Measurements from ENCODE around the gene TXNIP. TPM values are rescaled to one million over a fixed set of nuclear protein-coding genes. Genes with fewer than 3 reads are reported as not detected.
A peak's percentile ranks its signal among the peaks of the same experiment; 100 is the strongest.

TXNIP gene
- total RNA-seq, 2 donors from 2014 or later = 618 to 736 TPM

- no peaks in the 10 kb centered on the region for H3K27me3 ChIP-seq (replicated peaks; ENCODE audit: insufficient read depth)
- no peaks in the 10 kb centered on the region for H3K9me3 ChIP-seq
- TF ChIP-seq POLR2A (IDR thresholded peaks at IDR 0.05) (no peak), POLR2AphosphoS5 (IDR thresholded peaks at IDR 0.05) (no peak)
- TF ChIP-seq, protein P1, sequence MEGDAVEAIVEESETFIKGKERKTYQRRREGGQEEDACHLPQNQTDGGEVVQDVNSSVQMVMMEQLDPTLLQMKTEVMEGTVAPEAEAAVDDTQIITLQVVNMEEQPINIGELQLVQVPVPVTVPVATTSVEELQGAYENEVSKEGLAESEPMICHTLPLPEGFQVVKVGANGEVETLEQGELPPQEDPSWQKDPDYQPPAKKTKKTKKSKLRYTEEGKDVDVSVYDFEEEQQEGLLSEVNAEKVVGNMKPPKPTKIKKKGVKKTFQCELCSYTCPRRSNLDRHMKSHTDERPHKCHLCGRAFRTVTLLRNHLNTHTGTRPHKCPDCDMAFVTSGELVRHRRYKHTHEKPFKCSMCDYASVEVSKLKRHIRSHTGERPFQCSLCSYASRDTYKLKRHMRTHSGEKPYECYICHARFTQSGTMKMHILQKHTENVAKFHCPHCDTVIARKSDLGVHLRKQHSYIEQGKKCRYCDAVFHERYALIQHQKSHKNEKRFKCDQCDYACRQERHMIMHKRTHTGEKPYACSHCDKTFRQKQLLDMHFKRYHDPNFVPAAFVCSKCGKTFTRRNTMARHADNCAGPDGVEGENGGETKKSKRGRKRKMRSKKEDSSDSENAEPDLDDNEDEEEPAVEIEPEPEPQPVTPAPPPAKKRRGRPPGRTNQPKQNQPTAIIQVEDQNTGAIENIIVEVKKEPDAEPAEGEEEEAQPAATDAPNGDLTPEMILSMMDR (IDR thresholded peaks at IDR 0.05) = no peak
- no peak overlapping the region for H3K4me3 ChIP-seq
- peaks cover 5% of the 10 kb centered on the region for H3K4me1 ChIP-seq (replicated peaks)
- no peaks in the 10 kb centered on the region for H3K36me3 ChIP-seq
- intact Hi-C loops (cut with DNase I) = no loop called here
- DNase-seq (ENCODE audit: low spot score) = no peak
- no peak overlapping the region for H3K27ac ChIP-seq
- 61% methylated on average over 1 of the region's 1 CpG for WGBS
Measured at GRCh38 chr1:145951526-145951925, 44.9 kb downstream of the TXNIP start.

DNA sequence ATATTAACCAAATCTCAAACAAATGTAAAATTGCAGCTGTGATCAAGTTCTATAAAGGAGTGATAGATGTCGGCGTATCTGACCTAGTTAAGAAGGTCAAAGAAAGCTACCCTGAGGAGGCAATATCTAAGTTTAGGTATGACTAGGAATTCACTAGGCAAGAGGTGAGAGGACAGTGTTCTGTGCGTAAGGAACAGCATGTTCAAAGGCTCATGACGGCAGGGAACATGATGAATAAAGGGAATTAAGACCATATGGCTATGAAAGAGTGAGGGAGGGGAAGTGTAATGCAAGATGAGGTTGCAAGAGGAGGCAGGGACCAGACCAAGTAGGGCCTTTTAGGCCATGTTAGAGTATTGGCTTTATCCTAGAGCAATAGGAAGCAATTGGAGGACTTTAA is 47.2 kb downstream of the TXNIP start:
- Histone ChIP-seq H3K27ac (peak overlapping the region in 1 of 2 donors; percentile 31), H3K27me3 (replicated peaks; ENCODE audit: insufficient read depth) (no peaks in the 10 kb centered on the region), H3K4me1 (replicated peaks) (peaks cover 4% of the 10 kb centered on the region), H3K36me3 (no peaks in the 10 kb centered on the region), H3K9me3 (no peaks in the 10 kb centered on the region), H3K4me3 (no peak overlapping the region)
- DNase-seq (ENCODE audit: low spot score) = no peak
- intact Hi-C loops (cut with DNase I) = no loop called here
- WGBS = 76% methylated on average over 4 of the region's 4 CpGs
- TF ChIP-seq, protein P1 (IDR thresholded peaks at IDR 0.05) = no peak
- peak; percentile 70 for TF ChIP-seq POLR2AphosphoS5 (IDR thresholded peaks at IDR 0.05)

DNA sequence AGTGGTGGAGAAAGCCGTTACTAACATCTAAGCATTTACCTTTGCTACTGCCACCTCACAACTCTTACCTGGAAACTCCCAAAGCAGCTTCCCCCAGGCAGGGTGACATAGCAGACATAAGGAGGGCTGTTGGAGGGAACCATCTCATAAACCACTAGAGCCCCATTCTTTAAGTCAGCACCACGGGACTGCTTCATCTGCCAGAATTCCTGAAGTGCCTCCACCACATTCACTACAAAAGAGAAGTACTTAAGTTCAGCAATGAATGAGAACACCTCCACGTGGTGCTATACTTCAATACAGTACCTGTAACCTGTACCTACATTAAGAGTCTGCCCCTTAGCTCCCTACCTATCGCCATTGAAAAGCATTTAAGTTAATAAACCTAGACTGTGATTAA is 48.8 kb downstream of the TXNIP start:
- TF ChIP-seq, protein P1 (IDR thresholded peaks at IDR 0.05) = no peak
- TF ChIP-seq POLR2A (IDR thresholded peaks at IDR 0.05) (no peak), POLR2AphosphoS5 (IDR thresholded peaks at IDR 0.05) (no peak)
- Histone ChIP-seq H3K4me1 (replicated peaks) (no peaks in the 10 kb centered on the region), H3K36me3 (no peaks in the 10 kb centered on the region), H3K9me3 (no peaks in the 10 kb centered on the region), H3K27me3 (replicated peaks; ENCODE audit: insufficient read depth) (no peaks in the 10 kb centered on the region), H3K4me3 (no peak overlapping the region), H3K27ac (no peak overlapping the region)
- WGBS = 69% methylated on average over 4 of the region's 4 CpGs
- intact Hi-C loops (cut with DNase I) = no loop called here
- no peak for DNase-seq (ENCODE audit: low spot score)

DNA sequence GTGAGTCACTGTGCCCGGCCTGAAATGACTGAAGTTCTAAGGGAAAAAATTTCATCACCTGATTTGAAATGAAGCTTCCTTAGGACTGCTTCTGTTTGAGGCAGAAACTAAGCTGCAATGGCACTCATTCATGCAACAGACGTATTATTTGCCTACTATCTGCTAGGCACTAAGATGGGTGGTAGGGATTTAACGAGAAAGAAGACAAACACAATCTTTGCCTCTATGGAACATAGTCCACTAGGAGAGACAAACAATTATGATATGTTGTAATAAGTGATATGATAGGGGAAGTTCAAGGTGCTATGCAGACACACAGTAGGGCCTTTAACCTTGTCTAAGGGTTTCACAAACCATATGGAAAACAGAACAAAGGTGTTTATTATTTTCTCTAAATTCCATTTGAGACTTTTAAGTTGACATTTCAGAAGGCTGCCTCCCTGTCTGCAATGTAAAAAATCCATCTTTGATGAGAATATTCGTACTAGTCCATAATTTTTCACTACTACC is 49.8 kb downstream of the TXNIP start:
- Histone ChIP-seq H3K4me3 (no peak overlapping the region), H3K9me3 (no peaks in the 10 kb centered on the region), H3K27ac (no peak overlapping the region), H3K4me1 (replicated peaks) (no peaks in the 10 kb centered on the region), H3K27me3 (replicated peaks; ENCODE audit: insufficient read depth) (no peaks in the 10 kb centered on the region), H3K36me3 (no peaks in the 10 kb centered on the region)
- DNase-seq (ENCODE audit: low spot score) = no peak
- 86% methylated on average over 4 of the region's 4 CpGs for WGBS
- intact Hi-C loops (cut with DNase I) = no loop called here
- TF ChIP-seq POLR2AphosphoS5 (IDR thresholded peaks at IDR 0.05) = no peak
- TF ChIP-seq, protein P1 (IDR thresholded peaks at IDR 0.05) = no peak
- TF ChIP-seq POLR2A (IDR thresholded peaks at IDR 0.05) = no peak

GRCh38 chr1:145944532-145944931 is 51.8 kb downstream of the TXNIP start:
- Histone ChIP-seq H3K27me3 (replicated peaks; ENCODE audit: insufficient read depth) (no peaks in the 10 kb centered on the region), H3K4me3 (no peak overlapping the region), H3K9me3 (no peaks in the 10 kb centered on the region), H3K27ac (no peak overlapping the region), H3K36me3 (no peaks in the 10 kb centered on the region), H3K4me1 (replicated peaks) (no peaks in the 10 kb centered on the region)
- no peak for TF ChIP-seq POLR2AphosphoS5 (IDR thresholded peaks at IDR 0.05)
- no peak for TF ChIP-seq POLR2A (IDR thresholded peaks at IDR 0.05)
- 93% methylated on average over 3 of the region's 3 CpGs for WGBS
- no peak for DNase-seq (ENCODE audit: low spot score)
- intact Hi-C loops (cut with DNase I) = no loop called here

Measured in prostate gland (tissue), 2 donors.